ENCODE results near the gene C13orf46.

Gene C13orf46

GRCh38 chr13:114002771-114003321 is 29.0 kb upstream of the C13orf46 start:
- TF ChIP-seq POLR2A (IDR thresholded peaks at IDR 0.05; ENCODE audit: low read length) (no peak), GATA1 (IDR thresholded peaks at IDR 0.05; ENCODE audit: low read depth, low read length) (no peak)
- no peak for DNase-seq

- no peak for DNase-seq
- TF ChIP-seq POLR2A (IDR thresholded peaks at IDR 0.05; ENCODE audit: low read length) (no peak), GATA1 (IDR thresholded peaks at IDR 0.05; ENCODE audit: low read depth, low read length) (no peak)
Observed at GRCh38 chr13:114002009-114002544, 28.2 kb upstream of the C13orf46 start.

GRCh38 chr13:114001331-114002008 is 27.6 kb upstream of the C13orf46 start:
- TF ChIP-seq GATA1 (IDR thresholded peaks at IDR 0.05; ENCODE audit: low read depth, low read length) (no peak), POLR2A (IDR thresholded peaks at IDR 0.05; ENCODE audit: low read length) (no peak)
- peak; percentile 17 for DNase-seq

- TF ChIP-seq POLR2A (IDR thresholded peaks at IDR 0.05; ENCODE audit: low read length): no peak
Observed at GRCh38 chr13:114000151-114001040, 26.5 kb upstream of the C13orf46 start.

GRCh38 chr13:113999618-113999910 is 25.7 kb upstream of the C13orf46 start:
- TF ChIP-seq GATA1 (IDR thresholded peaks at IDR 0.05; ENCODE audit: low read depth, low read length) (no peak), POLR2A (IDR thresholded peaks at IDR 0.05; ENCODE audit: low read length) (no peak)
- no peak for DNase-seq

More at GRCh38 chr13:114000151-114001040, 26.5 kb upstream of the C13orf46 start:
- no peak for DNase-seq

GRCh38 chr13:113998781-113999617 is 25.1 kb upstream of the C13orf46 start:
- TF ChIP-seq POLR2A (IDR thresholded peaks at IDR 0.05; ENCODE audit: low read length) (no peak), GATA1 (IDR thresholded peaks at IDR 0.05; ENCODE audit: low read depth, low read length) (no peak)
- no peak for DNase-seq

- no peak for DNase-seq
- TF ChIP-seq POLR2A (IDR thresholded peaks at IDR 0.05; ENCODE audit: low read length) (no peak), GATA1 (IDR thresholded peaks at IDR 0.05; ENCODE audit: low read depth, low read length) (no peak)
Observed at GRCh38 chr13:113997845-113998751, 24.2 kb upstream of the C13orf46 start.

- no peak for TF ChIP-seq POLR2A (IDR thresholded peaks at IDR 0.05; ENCODE audit: low read length)
- no peak for TF ChIP-seq GATA1 (IDR thresholded peaks at IDR 0.05; ENCODE audit: low read depth, low read length)
- no peak for DNase-seq
Observed at GRCh38 chr13:113996912-113997745, 23.3 kb upstream of the C13orf46 start.

GRCh38 chr13:113996081-113996911 is 22.4 kb upstream of the C13orf46 start:
- TF ChIP-seq GATA1 (IDR thresholded peaks at IDR 0.05; ENCODE audit: low read depth, low read length) (no peak), POLR2A (IDR thresholded peaks at IDR 0.05; ENCODE audit: low read length) (no peak)
- no peak for DNase-seq

- DNase-seq: no peak
- TF ChIP-seq GATA1 (IDR thresholded peaks at IDR 0.05; ENCODE audit: low read depth, low read length) (no peak), POLR2A (IDR thresholded peaks at IDR 0.05; ENCODE audit: low read length) (no peak)
Observed at GRCh38 chr13:113995051-113995601, 21.2 kb upstream of the C13orf46 start.
